ENCODE data around the gene FEZ2.

The FEZ2 gene

GRCh38 chr2:36536776-36537175, 61.2 kb downstream of the FEZ2 start:
- no peaks in the 10 kb centered on the region for H3K79me2 ChIP-seq (ENCODE audit: insufficient read depth, low read length)
- no peak overlapping the region for H3K27ac ChIP-seq (ENCODE audit: low read depth, low read length)
- no peak for TF ChIP-seq CTCF (IDR thresholded peaks at IDR 0.05; ENCODE audit: insufficient read depth, low read length, poor library complexity, severe bottlenecking)
- no peak for TF ChIP-seq EZH2phosphoT487 (conservative IDR thresholded peaks at IDR 0.05; ENCODE audit: low read length)
- no peak overlapping the region for H3K4me3 ChIP-seq (ENCODE audit: insufficient read depth, low read length, poor library complexity, severe bottlenecking)
- H3K9me3 ChIP-seq (ENCODE audit: insufficient read depth, low read length), result no peaks in the 10 kb centered on the region
- no peak overlapping the region for H3K4me2 ChIP-seq (ENCODE audit: low read depth, low read length, poor library complexity, severe bottlenecking)
- H4K20me1 ChIP-seq (ENCODE audit: low read depth, low read length), result no peaks in the 10 kb centered on the region
- no peak overlapping the region for H3K9ac ChIP-seq (ENCODE audit: low read length)
- no peaks in the 10 kb centered on the region for H3F3A ChIP-seq (ENCODE audit: insufficient read depth)
- H3K9me2 ChIP-seq (replicated peaks; ENCODE audit: insufficient read depth, low read length), result no peaks in the 10 kb centered on the region
- no peaks in the 10 kb centered on the region for H3K36me3 ChIP-seq (ENCODE audit: low read length)
- no peak overlapping the region for H2AFZ ChIP-seq (ENCODE audit: low read depth, low read length, severe bottlenecking)
- H3K27me3 ChIP-seq (ENCODE audit: low read length), result no peaks in the 10 kb centered on the region

- H2AFZ ChIP-seq (ENCODE audit: low read depth, low read length, severe bottlenecking), result no peak overlapping the region
- no peak for TF ChIP-seq CTCF (IDR thresholded peaks at IDR 0.05; ENCODE audit: insufficient read depth, low read length, poor library complexity, severe bottlenecking)
- H3K9me3 ChIP-seq (ENCODE audit: insufficient read depth, low read length), result no peaks in the 10 kb centered on the region
- no peak overlapping the region for H3K4me3 ChIP-seq (ENCODE audit: insufficient read depth, low read length, poor library complexity, severe bottlenecking)
- no peaks in the 10 kb centered on the region for H3K9me2 ChIP-seq (replicated peaks; ENCODE audit: insufficient read depth, low read length)
- H3K27ac ChIP-seq (ENCODE audit: low read depth, low read length), result no peak overlapping the region
- H3K79me2 ChIP-seq (ENCODE audit: insufficient read depth, low read length), result no peaks in the 10 kb centered on the region
- H3F3A ChIP-seq (ENCODE audit: insufficient read depth), result no peaks in the 10 kb centered on the region
- no peaks in the 10 kb centered on the region for H4K20me1 ChIP-seq (ENCODE audit: low read depth, low read length)
- no peaks in the 10 kb centered on the region for H3K27me3 ChIP-seq (ENCODE audit: low read length)
- H3K4me2 ChIP-seq (ENCODE audit: low read depth, low read length, poor library complexity, severe bottlenecking), result no peak overlapping the region
- no peak overlapping the region for H3K9ac ChIP-seq (ENCODE audit: low read length)
- H3K36me3 ChIP-seq (ENCODE audit: low read length), result no peaks in the 10 kb centered on the region
Measured at GRCh38 chr2:36535099-36535498, 62.9 kb downstream of the FEZ2 start.

GRCh38 chr2:36534275-36534799, 63.6 kb downstream of the FEZ2 start:
- Histone ChIP-seq H3K4me2 (ENCODE audit: low read depth, low read length, poor library complexity, severe bottlenecking) (no peak overlapping the region), H4K20me1 (ENCODE audit: low read depth, low read length) (no peaks in the 10 kb centered on the region), H3K27ac (ENCODE audit: low read depth, low read length) (no peak overlapping the region), H3K79me2 (ENCODE audit: insufficient read depth, low read length) (no peaks in the 10 kb centered on the region), H3K9ac (ENCODE audit: low read length) (no peak overlapping the region), H3K36me3 (ENCODE audit: low read length) (no peaks in the 10 kb centered on the region), H3K9me2 (replicated peaks; ENCODE audit: insufficient read depth, low read length) (no peaks in the 10 kb centered on the region), H2AFZ (ENCODE audit: low read depth, low read length, severe bottlenecking) (no peak overlapping the region), H3K4me3 (ENCODE audit: insufficient read depth, low read length, poor library complexity, severe bottlenecking) (no peak overlapping the region), H3F3A (ENCODE audit: insufficient read depth) (no peaks in the 10 kb centered on the region), H3K9me3 (ENCODE audit: insufficient read depth, low read length) (no peaks in the 10 kb centered on the region), H3K27me3 (ENCODE audit: low read length) (no peaks in the 10 kb centered on the region)
- TF ChIP-seq CTCF (IDR thresholded peaks at IDR 0.05; ENCODE audit: insufficient read depth, low read length, poor library complexity, severe bottlenecking), result no peak
- no peak for TF ChIP-seq EZH2phosphoT487 (conservative IDR thresholded peaks at IDR 0.05; ENCODE audit: low read length)
